HL-60 (cell line): ENCODE results near the gene MEF2C.

Experiments
- CTCF ChIP-seq: IDR thresholded peaks from one replicate; pipeline ENCODE4 v1.5.1; 2011; ENCODE audit warnings: low read length, control low read depth, inconsistent platforms; ENCODE audit not compliant: insufficient read depth
- POLR2AphosphoS5 ChIP-seq: IDR thresholded peaks from 2 replicates; pipeline ENCODE4 v1.6.1; 2012; ENCODE audit warnings: low read depth

- no peak for TF ChIP-seq POLR2AphosphoS5
- no peak for TF ChIP-seq CTCF
These were observed 41.8 kb downstream of the MEF2C start for GRCh38 chr5:88841212-88841611.
